8988T (cell line): ENCODE measurements around the gene AGGF1.
A peak's percentile ranks its signal among the peaks of the same experiment; 100 is the strongest.
"Not testable (repeated sequence)": the region's sequence is repeated elsewhere in the genome, so short reads cannot be mapped to it uniquely, and the experiment has no call there.

Source experiments
- DNase-seq: peaks from one replicate; pipeline ENCODE4 v3.0.0; 2011

AGGF1 gene

DNA sequence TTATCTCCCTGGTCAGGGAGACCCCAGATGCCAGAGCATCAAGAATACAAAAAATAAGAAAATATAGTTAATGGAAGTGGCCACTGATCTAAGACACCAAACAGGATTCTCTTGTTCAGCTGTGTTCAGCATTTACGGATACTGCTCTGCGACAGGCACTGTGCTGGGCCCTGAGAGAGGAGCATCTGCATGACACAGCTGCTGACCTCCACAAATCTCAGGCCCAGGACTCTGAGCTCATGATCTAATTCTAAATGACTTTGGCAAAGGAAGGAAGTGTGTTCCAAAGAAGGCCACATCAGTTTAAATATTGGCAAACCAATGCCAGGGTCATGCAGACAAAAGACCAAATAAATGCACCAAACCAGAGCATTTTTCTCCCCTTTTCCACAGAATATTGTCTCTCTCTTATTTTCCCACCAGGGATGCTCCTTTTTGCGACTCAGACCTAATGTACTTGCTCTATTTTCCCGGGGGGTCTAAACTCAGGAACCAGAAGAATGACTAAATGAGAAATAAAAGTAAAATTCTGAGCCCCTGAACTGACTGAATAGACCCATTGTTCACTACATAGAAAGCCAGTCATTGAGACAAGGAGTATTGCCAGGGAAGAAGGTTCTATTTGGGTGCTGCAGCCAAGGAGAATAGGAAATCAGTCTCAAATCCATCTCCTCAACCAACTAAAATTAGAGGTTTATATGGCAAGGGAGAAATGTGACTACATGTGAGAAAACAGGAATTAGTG, 1.4 kb upstream of the AGGF1 start:
- DNase-seq: no peak

DNA sequence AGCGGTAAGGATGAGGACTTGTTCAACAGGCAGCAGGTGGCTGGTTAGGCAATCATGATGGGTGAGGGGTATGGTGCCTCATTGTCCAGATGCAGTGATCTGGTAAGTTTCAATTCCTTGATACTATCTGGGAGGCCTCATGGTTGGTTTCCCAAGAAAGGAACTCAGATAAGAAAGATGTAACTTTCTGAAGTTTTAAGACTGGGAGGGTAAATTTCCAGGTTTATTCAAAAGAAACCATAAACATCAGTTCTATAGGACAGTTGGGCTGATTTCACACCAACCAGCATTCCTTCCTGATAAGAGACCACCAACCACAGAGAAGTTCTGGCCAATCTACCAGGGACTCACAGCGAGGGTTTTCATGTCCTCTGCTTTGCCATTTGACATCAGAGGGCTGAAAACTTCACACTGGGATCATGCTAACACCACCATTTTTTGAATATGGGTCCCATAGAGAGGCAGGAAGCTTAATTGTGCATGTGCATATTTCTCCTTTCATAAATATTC, 773 bp upstream of the AGGF1 start:
- no peak for DNase-seq

DNA sequence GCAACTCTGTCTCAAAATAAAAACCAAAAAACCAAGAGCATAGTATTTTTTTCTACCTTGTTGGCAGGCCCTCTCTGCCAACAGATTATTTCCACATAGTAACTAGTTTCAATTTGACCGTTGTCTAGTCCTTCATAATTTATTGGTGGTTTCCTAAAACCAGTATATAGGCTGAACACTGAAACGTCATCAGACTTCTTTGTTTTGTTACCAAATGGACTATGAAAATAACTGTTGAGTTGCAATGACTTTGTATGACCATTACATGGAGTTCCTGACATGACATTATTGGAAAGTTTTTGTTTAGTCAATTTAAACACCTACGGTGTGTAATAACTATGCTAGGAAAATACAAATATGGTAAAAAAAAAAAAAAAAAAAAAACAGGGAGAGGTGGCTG, 1.7 kb downstream of the AGGF1 start:
- no peak for DNase-seq

DNA sequence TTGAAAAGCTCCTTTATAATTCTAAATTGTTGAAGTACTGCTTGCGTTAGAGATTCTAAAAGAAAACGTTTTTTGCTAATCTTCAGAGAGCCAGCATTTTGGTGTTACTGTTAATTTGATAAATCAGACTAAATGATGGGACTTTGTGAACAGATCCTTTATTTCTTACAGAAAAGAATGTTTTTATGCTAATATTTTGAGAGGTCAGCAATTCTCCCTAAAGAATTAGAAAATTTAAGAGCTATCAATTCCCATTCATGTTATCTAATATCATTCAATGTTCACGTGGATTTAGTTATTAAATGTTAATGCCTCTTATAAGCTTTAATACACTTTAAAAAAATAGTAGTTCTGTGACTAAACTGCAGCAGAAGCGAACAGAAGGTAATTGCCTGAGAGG, 2.4 kb downstream of the AGGF1 start:
- DNase-seq: no peak

GRCh38 chr5:77033338-77033737, 3.1 kb downstream of the AGGF1 start:
- DNase-seq: no peak

- DNase-seq: no peak
Measured at GRCh38 chr5:77035950-77036349, 5.7 kb downstream of the AGGF1 start.

- DNase-seq: no peak
Measured at GRCh38 chr5:77046416-77047073, 16.3 kb downstream of the AGGF1 start.

- DNase-seq: no peak
Measured at GRCh38 chr5:77064040-77064439, 33.8 kb downstream of the AGGF1 start.

DNA sequence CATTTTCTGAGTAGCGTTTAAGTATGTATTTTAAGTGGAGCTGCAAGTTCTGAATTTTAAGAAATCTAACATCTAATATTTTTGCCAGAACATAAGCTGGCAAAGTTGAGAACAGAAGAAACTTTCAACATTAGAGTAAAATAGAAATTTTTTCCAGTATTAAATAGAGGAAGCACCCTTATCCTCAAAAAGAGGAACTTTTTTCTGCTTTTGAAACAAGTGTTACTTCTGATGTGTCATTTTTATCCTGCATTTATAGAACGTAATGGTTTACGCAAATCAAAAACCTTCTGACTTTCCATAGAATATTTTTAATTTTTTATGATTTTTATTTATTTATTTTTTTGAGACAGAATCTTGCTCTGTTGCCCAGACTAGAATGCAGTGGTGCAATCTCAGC, 35.1 kb downstream of the AGGF1 start:
- DNase-seq: no peak

DNA sequence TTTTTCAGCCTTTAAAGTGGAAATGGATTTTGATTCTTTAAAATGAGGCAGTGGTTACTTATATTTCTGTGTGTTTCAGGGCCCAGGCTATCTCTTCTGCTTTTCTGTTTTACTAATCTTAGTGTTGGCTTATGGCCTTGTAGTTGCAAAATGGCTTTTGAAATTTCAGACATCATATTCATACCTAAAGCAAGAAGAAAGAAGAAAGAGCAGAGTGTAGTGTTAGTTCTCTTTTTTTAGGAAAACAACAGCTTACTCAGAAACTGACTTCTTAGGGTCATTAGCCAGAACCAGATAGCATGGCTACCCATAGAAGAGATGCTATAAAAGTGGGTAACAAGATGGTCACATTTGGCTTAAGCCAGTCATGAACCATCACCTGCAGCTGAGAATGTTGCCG, 36.0 kb downstream of the AGGF1 start:
- no peak for DNase-seq

GRCh38 chr5:77066823-77067442, 36.7 kb downstream of the AGGF1 start:
- DNase-seq: no peak

DNA sequence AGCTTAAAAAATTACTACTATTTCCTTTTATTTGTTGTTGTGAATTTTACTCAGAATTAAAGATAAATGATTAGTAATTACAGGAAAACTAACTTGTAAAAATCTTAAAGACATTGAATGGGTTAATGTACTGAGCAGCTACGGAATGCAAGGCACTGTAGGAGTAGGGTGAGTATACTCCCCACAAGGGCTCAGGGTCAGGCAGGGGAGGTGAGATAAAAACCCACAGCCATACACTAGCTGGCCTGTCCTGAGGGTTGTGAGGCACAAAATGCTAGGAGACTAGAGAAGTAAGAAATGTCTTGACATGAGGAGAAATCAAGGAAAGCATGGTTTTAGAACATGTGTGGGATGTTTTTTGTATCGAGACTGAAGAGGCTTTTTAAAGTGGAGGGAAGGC, 43.5 kb downstream of the AGGF1 start:
- DNase-seq: no peak

DNA sequence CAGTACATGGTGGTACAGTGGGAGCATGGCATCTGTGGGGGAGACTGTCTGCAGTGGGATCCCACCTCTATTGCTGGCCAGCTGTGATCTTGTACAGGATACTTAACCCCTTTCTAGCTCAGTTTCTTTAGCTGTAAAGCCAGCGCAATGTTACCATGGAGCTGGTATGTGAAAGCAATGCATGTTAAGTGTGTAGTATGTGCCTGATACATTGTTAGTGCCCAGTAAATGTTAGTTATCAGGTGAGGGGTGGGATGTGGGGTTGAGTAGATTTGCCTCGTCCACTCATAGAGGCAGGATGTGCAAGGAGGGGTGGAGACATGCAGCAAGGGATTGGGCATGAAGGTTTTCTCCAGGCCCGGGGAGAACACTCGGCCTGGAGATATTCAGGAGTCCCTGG, 44.5 kb downstream of the AGGF1 start:
- no peak for DNase-seq

DNA sequence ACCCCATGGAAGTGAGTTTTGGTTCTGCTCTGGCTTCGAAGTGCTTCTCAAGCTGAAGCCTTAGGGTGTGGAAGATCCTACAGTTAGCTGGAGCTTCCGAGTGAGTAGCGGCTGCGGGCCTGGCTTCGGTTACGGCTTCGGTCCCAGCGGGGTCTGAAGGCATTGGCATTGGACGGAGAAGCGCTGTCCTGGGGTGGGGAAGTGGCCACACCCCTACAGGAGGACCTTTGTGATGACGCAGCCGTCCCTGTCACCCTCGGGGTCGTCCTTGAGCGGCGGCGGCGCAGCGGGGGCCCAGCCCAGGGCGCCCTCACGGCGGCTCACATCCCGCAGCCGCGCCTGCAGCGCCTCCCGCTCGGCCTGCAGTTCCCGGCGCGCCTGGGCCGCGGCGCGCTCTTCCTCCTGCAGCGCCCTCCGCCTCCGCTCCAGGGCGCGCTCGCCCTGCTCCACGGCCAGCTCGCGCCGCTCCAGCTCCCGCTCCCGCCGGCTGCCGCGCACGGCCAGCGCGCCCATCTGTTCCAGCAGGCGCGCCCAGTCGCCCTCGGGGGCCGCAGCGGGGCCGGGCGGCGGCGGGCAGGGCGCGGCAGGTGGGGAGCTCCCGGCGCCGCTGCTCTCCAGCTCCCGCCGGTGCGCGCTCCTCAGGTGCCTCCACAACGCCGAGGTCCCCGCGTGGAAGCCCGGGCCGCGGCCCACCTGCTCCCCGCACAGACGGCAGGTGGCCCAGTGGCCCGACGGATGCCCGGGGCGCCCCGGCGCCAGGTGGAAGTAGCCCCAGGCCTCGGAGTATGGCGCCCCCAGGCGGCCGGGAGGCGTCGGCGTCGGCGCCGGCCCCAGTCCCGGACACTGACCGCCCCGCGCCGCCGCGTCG, 47.0 kb downstream of the AGGF1 start:
- DNase-seq: no peak

GRCh38 chr5:77077829-77078176, 47.6 kb downstream of the AGGF1 start:
- no peak for DNase-seq

GRCh38 chr5:77080479-77080878, 50.3 kb downstream of the AGGF1 start:
- not testable (repeated sequence) for DNase-seq

GRCh38 chr5:77080905-77081304, 50.7 kb downstream of the AGGF1 start:
- no peak for DNase-seq

DNA sequence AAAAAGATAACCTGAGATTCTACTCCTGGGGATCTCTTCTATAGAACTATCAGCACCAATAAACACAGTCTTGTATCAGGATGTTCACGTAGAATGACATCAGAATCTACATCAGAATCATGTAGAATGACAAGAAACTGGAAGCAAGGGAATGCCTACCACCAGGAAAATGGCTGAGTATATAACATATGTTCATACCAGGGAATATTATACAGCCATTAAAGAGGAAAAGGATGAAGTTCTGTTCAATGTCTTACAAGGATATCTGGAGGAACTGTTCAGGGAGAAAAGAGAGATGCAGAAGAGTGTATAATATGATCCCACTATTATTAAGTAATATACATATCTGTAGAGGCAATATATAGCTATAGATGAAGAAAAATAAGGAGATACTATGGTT, 52.1 kb downstream of the AGGF1 start:
- no peak for DNase-seq

GRCh38 chr5:77083088-77083487, 52.9 kb downstream of the AGGF1 start:
- no peak for DNase-seq

GRCh38 chr5:77086368-77086688, 56.1 kb downstream of the AGGF1 start:
- DNase-seq: no peak

DNA sequence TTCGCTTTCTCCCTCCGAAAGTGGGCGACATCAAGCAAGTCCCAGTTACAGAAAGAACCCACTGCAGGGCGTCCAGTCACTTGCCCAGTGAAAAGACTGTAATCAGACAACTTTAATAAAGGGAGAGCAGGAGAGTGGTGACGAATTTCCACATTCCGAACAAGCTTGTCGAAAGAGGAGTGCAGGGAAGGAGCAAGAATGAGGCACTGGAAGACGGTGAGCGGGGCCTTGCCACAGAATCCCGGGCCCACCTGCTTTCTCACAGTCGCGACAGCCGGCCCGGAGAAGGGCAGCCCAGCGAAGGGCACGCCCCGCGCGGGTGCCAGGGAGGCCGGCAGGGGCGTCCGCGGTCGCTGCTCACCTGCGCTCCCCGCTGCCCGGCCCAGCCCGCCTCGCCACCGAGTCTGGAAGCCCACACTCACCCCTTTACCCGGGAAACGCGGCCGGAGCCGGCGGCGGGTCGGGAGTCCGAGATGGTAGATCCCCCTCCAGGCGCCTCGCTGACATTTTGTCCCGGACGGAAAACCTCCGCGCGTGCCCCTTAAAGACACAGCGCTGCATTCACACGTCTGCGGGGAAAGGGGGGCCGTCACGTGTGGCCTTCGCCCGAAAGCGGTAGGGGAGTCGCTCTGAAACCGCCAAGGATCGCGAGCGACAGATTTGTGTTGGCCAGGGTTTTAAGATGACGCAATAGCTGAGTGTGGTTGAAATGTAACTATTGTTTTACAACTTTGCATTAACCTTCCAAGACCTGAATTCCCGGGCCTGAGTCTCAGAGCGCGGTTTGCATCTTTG, 56.7 kb downstream of the AGGF1 start, which contains the start of gene ZBED3:
ZBED3 (minus strand) TSS at position 597 of the 795 bp plus-strand sequence. CDS start 9,407 bp downstream, outside the sequence.
- DNase-seq: peak; percentile 65
